ENCODE data around the gene SLC39A9.

The SLC39A9 gene

DNA sequence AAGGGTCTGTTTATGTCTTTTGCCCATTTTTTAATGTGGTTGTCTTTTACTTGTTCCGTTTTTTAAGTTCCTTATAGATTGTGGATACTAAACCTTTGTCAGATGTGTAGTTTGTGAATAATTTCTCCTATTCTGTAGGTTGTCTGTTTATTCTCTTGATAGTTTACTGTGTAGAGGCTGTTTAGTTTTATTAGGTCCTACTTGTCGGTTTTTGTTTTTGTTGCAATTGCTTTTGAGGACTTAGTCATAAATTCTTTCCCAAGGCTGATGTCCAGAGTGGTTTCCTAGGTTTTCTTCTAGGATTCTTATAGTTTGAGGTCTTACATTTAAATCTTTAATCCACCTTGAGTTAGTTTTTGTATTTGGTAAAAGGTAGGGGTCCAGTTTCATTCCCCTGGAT is 33.9 kb downstream of the SLC39A9 start:
- no peak overlapping the region for H3K4me3 ChIP-seq (ENCODE audit: low read length)
- DNase-seq (ENCODE audit: low read depth): no peak
- TF ChIP-seq, protein P1, sequence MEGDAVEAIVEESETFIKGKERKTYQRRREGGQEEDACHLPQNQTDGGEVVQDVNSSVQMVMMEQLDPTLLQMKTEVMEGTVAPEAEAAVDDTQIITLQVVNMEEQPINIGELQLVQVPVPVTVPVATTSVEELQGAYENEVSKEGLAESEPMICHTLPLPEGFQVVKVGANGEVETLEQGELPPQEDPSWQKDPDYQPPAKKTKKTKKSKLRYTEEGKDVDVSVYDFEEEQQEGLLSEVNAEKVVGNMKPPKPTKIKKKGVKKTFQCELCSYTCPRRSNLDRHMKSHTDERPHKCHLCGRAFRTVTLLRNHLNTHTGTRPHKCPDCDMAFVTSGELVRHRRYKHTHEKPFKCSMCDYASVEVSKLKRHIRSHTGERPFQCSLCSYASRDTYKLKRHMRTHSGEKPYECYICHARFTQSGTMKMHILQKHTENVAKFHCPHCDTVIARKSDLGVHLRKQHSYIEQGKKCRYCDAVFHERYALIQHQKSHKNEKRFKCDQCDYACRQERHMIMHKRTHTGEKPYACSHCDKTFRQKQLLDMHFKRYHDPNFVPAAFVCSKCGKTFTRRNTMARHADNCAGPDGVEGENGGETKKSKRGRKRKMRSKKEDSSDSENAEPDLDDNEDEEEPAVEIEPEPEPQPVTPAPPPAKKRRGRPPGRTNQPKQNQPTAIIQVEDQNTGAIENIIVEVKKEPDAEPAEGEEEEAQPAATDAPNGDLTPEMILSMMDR (IDR thresholded peaks at IDR 0.05; ENCODE audit: insufficient read depth, low read depth, low read length, missing control alignments): no peak

DNA sequence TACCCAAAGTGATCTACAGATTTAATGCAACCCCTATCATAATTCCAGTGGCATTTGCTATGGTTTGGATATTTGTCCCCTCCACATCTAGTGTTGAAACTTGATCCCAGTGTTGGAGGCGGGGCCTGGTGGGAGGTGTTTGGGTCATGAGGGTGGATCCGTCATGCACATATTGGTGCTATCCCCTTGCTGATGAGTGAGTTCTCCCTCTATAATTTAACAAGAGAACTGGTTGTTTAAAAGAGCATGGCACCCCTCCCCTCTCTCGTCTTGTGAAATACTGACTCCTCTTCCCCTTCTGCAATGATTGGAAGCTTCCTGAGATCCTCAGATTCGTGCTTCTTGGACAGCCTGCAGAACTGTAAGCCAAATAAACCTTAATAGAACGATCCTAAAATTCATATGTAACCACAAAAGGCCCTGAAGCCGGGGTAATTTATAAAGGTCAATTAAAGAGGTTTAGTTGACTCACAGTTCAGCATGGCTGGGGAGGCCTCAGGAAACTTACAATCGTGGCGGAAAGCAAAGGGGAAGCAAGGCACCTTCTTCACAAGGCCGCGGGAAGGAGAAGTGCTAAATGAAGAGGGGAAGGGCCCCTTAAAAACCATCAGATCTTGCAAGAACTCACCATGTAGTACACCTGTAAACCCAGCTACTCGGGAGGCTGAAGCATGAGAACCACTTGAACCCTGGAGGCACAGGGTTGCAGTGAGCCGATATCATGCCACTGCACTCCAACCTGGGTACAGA is 41.2 kb downstream of the SLC39A9 start:
- no peak for DNase-seq (ENCODE audit: low read depth)
- no peak overlapping the region for H3K4me3 ChIP-seq (ENCODE audit: low read length)
- TF ChIP-seq, protein P1 (IDR thresholded peaks at IDR 0.05; ENCODE audit: insufficient read depth, low read depth, low read length, missing control alignments): no peak

DNA sequence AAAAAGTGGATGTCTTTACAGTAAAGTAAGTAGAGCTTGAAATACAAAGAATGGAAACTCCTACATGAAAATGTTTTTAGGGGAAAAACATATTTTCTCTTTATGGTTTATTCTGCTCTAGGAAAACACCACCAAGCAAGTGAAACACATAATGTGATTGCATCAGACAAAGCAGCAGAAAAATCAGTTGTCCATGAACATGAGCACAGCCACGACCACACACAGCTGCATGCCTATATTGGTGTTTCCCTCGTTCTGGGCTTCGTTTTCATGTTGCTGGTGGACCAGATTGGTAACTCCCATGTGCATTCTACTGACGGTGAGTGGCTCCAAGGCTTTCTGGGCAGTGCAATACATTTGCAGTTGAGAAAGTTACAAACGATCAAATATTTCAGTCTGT is 43.5 kb downstream of the SLC39A9 start:
- DNase-seq (ENCODE audit: low read depth): no peak
- TF ChIP-seq, protein P1 (IDR thresholded peaks at IDR 0.05; ENCODE audit: insufficient read depth, low read depth, low read length, missing control alignments): no peak
- H3K4me3 ChIP-seq (ENCODE audit: low read length): no peak overlapping the region

DNA sequence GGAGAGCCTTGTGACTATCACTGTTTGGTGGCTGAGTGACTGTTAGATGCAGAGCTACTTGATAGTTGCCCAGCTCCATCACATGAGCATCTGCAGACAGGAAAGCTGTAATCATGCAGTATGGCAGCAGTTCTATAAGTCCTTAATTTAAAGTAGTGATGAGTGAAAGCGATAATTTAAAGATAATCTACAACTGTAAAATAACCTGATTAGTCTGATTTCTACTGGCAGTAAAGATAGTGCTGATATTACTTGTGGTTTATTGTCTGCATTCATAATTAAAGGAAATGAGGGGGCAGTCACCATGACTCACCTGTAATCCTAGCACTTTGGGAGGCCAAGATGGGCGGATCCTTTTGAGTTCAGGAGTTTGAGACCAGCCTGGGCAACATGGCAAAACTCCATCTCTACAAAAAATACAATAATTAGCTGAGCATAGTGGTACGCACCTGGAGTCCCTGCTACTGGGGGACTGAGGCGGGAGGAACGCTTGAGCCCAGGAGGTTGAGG is 44.9 kb downstream of the SLC39A9 start:
- TF ChIP-seq, protein P1 (IDR thresholded peaks at IDR 0.05; ENCODE audit: insufficient read depth, low read depth, low read length, missing control alignments): no peak
- DNase-seq (ENCODE audit: low read depth): peak; percentile 14
- H3K4me3 ChIP-seq (ENCODE audit: low read length): no peak overlapping the region

DNA sequence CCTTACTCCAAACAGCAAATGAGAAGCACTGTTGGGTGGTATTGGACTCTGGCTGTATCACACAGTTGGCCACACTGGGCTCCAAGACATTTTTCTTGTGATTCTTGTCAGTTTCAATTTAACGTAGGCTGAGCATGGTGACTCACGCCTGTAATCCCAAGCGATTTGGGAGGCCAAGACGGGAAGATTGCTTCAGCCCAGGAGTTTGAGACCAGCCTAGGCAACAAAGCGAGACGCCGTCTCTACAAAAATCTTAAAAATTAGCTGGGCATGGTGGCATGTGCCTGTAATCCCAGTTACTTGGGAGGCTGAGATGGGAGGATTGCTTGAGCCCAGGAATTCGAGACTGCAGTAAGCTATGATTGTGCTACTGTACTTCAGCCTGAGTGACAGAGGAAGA is 50.7 kb downstream of the SLC39A9 start:
- TF ChIP-seq, protein P1 (IDR thresholded peaks at IDR 0.05; ENCODE audit: insufficient read depth, low read depth, low read length, missing control alignments): no peak
- H3K4me3 ChIP-seq (ENCODE audit: low read length): no peak overlapping the region
- DNase-seq (ENCODE audit: low read depth): no peak

DNA sequence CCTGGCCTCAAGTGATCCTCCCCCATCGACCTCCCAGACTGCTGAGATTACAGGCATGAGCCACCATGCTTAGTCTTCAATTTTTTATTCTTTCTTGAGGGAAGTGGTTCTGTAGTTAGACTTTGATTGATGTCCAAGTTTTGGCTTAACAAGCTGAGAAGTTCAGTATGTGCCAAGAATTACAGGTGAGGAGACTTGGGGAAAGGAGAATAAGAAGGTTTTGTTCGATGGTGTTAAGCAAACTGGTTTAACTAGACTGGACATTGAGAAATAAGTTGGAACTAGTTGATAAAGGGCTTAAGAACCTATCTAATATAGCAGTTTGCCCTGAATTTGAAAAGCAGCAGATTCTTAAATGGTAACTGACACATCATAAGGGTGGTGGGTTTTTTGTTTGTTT is 53.4 kb downstream of the SLC39A9 start:
- TF ChIP-seq, protein P1 (IDR thresholded peaks at IDR 0.05; ENCODE audit: insufficient read depth, low read depth, low read length, missing control alignments): no peak
- no peak overlapping the region for H3K4me3 ChIP-seq (ENCODE audit: low read length)

DNA sequence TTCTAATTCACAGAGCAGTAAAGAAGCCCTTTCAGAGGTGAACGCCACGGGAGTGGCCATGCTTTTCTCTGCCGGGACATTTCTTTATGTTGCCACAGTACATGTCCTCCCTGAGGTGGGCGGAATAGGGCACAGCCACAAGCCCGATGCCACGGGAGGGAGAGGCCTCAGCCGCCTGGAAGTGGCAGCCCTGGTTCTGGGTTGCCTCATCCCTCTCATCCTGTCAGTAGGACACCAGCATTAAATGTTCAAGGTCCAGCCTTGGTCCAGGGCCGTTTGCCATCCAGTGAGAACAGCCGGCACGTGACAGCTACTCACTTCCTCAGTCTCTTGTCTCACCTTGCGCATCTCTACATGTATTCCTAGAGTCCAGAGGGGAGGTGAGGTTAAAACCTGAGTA is 59.9 kb downstream of the SLC39A9 start:
- no peak for DNase-seq (ENCODE audit: low read depth)
- H3K4me3 ChIP-seq (ENCODE audit: low read length): no peak overlapping the region
- TF ChIP-seq, protein P1 (IDR thresholded peaks at IDR 0.05; ENCODE audit: insufficient read depth, low read depth, low read length, missing control alignments): no peak

More for the DNA sequence above, 53.4 kb downstream of the SLC39A9 start:
- peak; percentile 21 for DNase-seq (ENCODE audit: low read depth)
